DOHH2 (cell line): Measurements from ENCODE around the gene KSR1.

Experiments used
- H3F3A ChIP-seq: fragments of 200-600 bp; sonication (generic), shearing (Covaris generic); 2 replicates; pipeline ENCODE4 v1.6.0; 2016; ENCODE audit warnings: antibody characterized with exemption, mild to moderate bottlenecking; ENCODE audit not compliant: control insufficient read depth, insufficient read depth
- H3K27ac ChIP-seq: fragments of 200-600 bp; sonication (generic); 2 replicates; pipeline ENCODE4 v1.5.1; 2014; ENCODE audit warnings: low read depth, mild to moderate bottlenecking, low read length, moderate library complexity
- H3K27me3 ChIP-seq: fragments of 200-600 bp; sonication (generic); 2 replicates; pipeline ENCODE4 v1.6.1; 2014; ENCODE audit warnings: mild to moderate bottlenecking, low read length, mixed read lengths; ENCODE audit not compliant: control insufficient read depth
- H3K36me3 ChIP-seq: fragments of 200-600 bp; sonication (generic); 2 replicates; pipeline ENCODE4 v1.6.1; 2014; ENCODE audit warnings: mild to moderate bottlenecking, low read length, moderate library complexity, mixed read lengths; ENCODE audit not compliant: control insufficient read depth
- H3K4me1 ChIP-seq: fragments of 200-600 bp; sonication (generic); 2 replicates; pipeline ENCODE4 v1.6.1; 2014; ENCODE audit warnings: mild to moderate bottlenecking, low read length, mixed read lengths; ENCODE audit not compliant: control insufficient read depth
- H3K4me2 ChIP-seq: fragments of 200-600 bp; sonication (generic); 2 replicates; pipeline ENCODE4 v1.6.0; 2014; ENCODE audit warnings: mild to moderate bottlenecking, low read length, moderate library complexity
- H3K4me3 ChIP-seq: fragments of 200-600 bp; sonication (generic); 2 replicates; pipeline ENCODE4 v1.5.1; 2014; ENCODE audit warnings: mild to moderate bottlenecking, low read length, mixed read lengths
- H3K79me2 ChIP-seq: fragments of 200-600 bp; sonication (generic); 2 replicates; pipeline ENCODE4 v1.6.1; 2014; ENCODE audit warnings: mild to moderate bottlenecking, low read length, mixed read lengths; ENCODE audit not compliant: control insufficient read depth
- H3K9me2 ChIP-seq: fragments of 200-600 bp; sonication (generic); replicated peaks from 2 replicates; pipeline ENCODE4 v1.6.1; 2014; ENCODE audit warnings: mild to moderate bottlenecking, low read length, mixed read lengths; ENCODE audit not compliant: control insufficient read depth
- H3K9me3 ChIP-seq: fragments of 200-600 bp; sonication (generic); 2 replicates; pipeline ENCODE4 v1.6.1; 2014; ENCODE audit warnings: antibody characterized with exemption, low read length, mixed read lengths; ENCODE audit not compliant: control insufficient read depth, insufficient read depth
- H4K20me1 ChIP-seq: fragments of 200-600 bp; sonication (generic); 2 replicates; pipeline ENCODE4 v1.6.0; 2014; ENCODE audit warnings: low read depth, mild to moderate bottlenecking, antibody characterized with exemption, low read length, moderate library complexity; ENCODE audit not compliant: control insufficient read depth, insufficient read depth
- CTCF ChIP-seq: fragments of 200-600 bp; sonication (generic); IDR thresholded peaks from one replicate; pipeline ENCODE4 v1.5.1; 2014; ENCODE audit warnings: antibody characterized with exemption, mild to moderate bottlenecking, low read depth, low read length; ENCODE audit not compliant: poor library complexity, severe bottlenecking
- EZH2phosphoT487 ChIP-seq: fragments of 200-600 bp; sonication (generic); IDR thresholded peaks from 2 replicates; pipeline ENCODE4 v1.6.1; 2017; ENCODE audit warnings: borderline replicate concordance, mild to moderate bottlenecking, antibody characterized with exemption, low read length, moderate library complexity, mixed read lengths

Gene KSR1

DNA sequence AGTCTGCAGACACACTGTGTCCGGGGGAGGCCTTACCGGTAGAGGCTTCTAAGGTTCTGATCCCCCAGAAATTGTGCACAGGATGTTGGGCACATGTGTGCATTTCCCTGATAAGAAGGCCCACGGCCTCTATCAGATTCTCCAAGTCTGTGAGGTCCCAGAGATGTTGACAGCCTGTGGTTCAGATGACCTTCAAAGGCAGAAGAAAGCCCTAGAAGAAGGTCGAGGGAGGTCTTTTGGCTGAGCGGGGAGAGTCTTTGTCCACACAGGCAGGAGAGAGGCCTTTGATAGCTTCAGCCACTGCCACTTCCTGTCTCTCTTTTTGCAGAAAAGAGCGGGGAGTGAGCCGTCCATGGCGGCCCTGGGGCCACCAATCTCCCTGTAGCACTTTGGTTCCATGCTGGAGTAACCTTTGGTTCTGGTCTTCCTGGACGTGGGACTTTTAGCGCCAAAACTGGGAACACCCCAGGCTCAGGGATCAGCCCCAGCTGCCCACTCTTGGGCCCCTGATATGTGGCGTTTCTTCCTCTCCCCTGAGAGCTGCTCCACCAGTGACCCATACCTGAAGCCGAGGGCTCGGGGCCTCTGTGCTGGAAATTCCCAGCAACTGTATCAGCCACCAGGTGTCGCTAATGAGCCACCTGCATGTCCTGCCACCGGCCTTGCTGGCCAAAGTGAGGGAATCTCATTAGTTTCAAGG lies 146.6 kb downstream of the KSR1 start:
- no peaks in the 10 kb centered on the region for H3K4me1 ChIP-seq

DNA sequence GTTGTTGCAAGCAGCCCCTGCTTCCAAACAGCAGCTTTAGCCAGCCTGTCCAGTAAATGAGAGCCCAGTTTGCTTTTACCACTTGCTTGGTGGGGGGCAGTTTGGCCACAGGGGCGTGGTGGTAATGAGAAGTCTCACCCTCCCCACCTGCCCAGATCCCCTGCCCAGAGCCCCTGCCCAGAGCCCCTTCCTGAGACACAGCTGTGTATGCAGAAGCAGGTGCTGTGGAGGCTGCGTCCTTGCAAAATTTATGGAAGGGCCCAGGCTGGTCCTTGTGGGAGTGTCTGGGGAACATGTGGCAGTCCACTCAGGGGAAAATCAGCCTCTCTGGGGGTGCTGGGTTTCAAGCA lies 147.1 kb downstream of the KSR1 start:
- H4K20me1 ChIP-seq: no peaks in the 10 kb centered on the region
- no peaks in the 10 kb centered on the region for H3K4me1 ChIP-seq

More for the DNA sequence above, 146.6 kb downstream of the KSR1 start:
- TF ChIP-seq CTCF (peak; percentile 96), EZH2phosphoT487 (no peak)
- H3K4me2 ChIP-seq: no peak overlapping the region
- H3K27ac ChIP-seq: no peak overlapping the region
- H3K79me2 ChIP-seq: no peaks in the 10 kb centered on the region
- no peaks in the 10 kb centered on the region for H3K36me3 ChIP-seq
- H3K9me2 ChIP-seq: no peaks in the 10 kb centered on the region
- H3K27me3 ChIP-seq: peaks cover 12% of the 10 kb centered on the region; the same call in 1 of the 2 replicates
- no peaks in the 10 kb centered on the region for H4K20me1 ChIP-seq
- H3K4me3 ChIP-seq: no peak overlapping the region
- no peaks in the 10 kb centered on the region for H3F3A ChIP-seq
- H3K9me3 ChIP-seq: no peaks in the 10 kb centered on the region

GRCh38 chr17:27603880-27604794 lies 147.9 kb downstream of the KSR1 start:
- Histone ChIP-seq H3K4me2 (no peak overlapping the region), H3K27me3 (peaks cover 12% of the 10 kb centered on the region; the same call in 1 of the 2 replicates), H3K27ac (no peak overlapping the region), H3F3A (no peaks in the 10 kb centered on the region), H3K4me1 (no peaks in the 10 kb centered on the region), H3K4me3 (no peak overlapping the region), H3K9me2 (no peaks in the 10 kb centered on the region), H3K79me2 (no peaks in the 10 kb centered on the region), H3K36me3 (no peaks in the 10 kb centered on the region), H3K9me3 (no peaks in the 10 kb centered on the region), H4K20me1 (no peaks in the 10 kb centered on the region)
- TF ChIP-seq EZH2phosphoT487 (no peak), CTCF (no peak)

More for the DNA sequence above, 147.1 kb downstream of the KSR1 start:
- no peaks in the 10 kb centered on the region for H3F3A ChIP-seq
- H3K27me3 ChIP-seq: peaks cover 12% of the 10 kb centered on the region; the same call in 1 of the 2 replicates
- no peaks in the 10 kb centered on the region for H3K79me2 ChIP-seq
- TF ChIP-seq CTCF (peak; percentile 28), EZH2phosphoT487 (no peak)
- H3K27ac ChIP-seq: no peak overlapping the region
- H3K4me2 ChIP-seq: no peak overlapping the region
- H3K9me2 ChIP-seq: no peaks in the 10 kb centered on the region
- no peaks in the 10 kb centered on the region for H3K36me3 ChIP-seq
- no peaks in the 10 kb centered on the region for H3K9me3 ChIP-seq
- H3K4me3 ChIP-seq: no peak overlapping the region
